HCT116 (cell line): ENCODE data around the gene HOXC4. TPM values are rescaled to one million over a fixed set of nuclear protein-coding genes. Genes with fewer than 3 reads are reported as not detected.

Source experiments
- ATAC-seq: fragments of 200-7000 bp; cut with Tn5 transposase; 2 replicates; pipeline ENCODE4 v1.9.1; 2020; ENCODE audit warnings: mild to moderate bottlenecking, moderate library complexity
- BruUV-seq: library from RNA; stranded (reverse); fragments of 400-500 nt; replicated peaks from 2 replicates; lab custom pipeline; 2021; lab: Mats Ljungman, UMichigan
- CTCF ChIA-PET: fragments of 300-600 bp; sonication (Branson Sonifier 250); formaldehyde crosslinking; loops from one replicate; lab custom pipeline; 2021; ENCODE audit warnings: antibody characterized with exemption; lab: Charles Lee
- POLR2A ChIA-PET: fragments of 300-600, 350-600 bp; sonication (Branson Sonifier 250); formaldehyde crosslinking; loops from one replicate; lab custom pipeline; 2021; ENCODE audit warnings: antibody characterized with exemption; lab: Charles Lee
- RAD21 ChIA-PET, 2 experiments: fragments of 300-600 bp; sonication (Branson Sonifier 250); formaldehyde crosslinking; loops; one replicate each; lab custom pipeline; 2023; ENCODE audit warnings: low total read pairs in 2 of 2; ENCODE audit not compliant: uncharacterized antibody in 2 of 2, unreplicated experiment in 2 of 2, low non-redundant PET in 1 of 2; lab: Charles Lee
- DNase-seq: peaks from one replicate; pipeline ENCODE4 v3.0.0-alpha.2; 2010; ENCODE audit warnings: low read depth, low spot score
- H2AFZ ChIP-seq: fragments of 200-600 bp; shearing (Covaris generic), sonication (generic); 2 replicates; pipeline ENCODE4 v1.6.1; 2017; ENCODE audit warnings: low read depth, mixed run types, mixed read lengths, antibody characterized with exemption, low read length; ENCODE audit not compliant: poor library complexity, severe bottlenecking
- H3K27ac ChIP-seq: 2 replicates; pipeline ENCODE4 v1.5.1; 2012; ENCODE audit warnings: low read depth, low read length
- H3K27me3 ChIP-seq: fragments of 200-600 bp; sonication (generic); 2 replicates; pipeline ENCODE4 v1.6.1; 2016; ENCODE audit warnings: mixed run types, low read length, mixed read lengths; ENCODE audit not compliant: insufficient read depth
- H3K36me3 ChIP-seq, 2 experiments: fragments of 200-500 bp in 1 of 2; fragments of 200-600 bp in 1 of 2; sonication (Bioruptor generic) in 1 of 2; sonication (generic) in 1 of 2; 2 replicates each; pipeline versions ENCODE4 v1.5.1 to v1.6.1; 2014 to 2016; ENCODE audit warnings: low read length in 2 of 2, inconsistent platforms in 1 of 2, mixed read lengths in 1 of 2, mixed run types in 1 of 2; ENCODE audit not compliant: insufficient read depth in 2 of 2, control insufficient read depth in 1 of 2
- H3K4me1 ChIP-seq, 2 experiments: fragments of 200-600 bp in 1 of 2; sonication (generic) in 1 of 2; 2 replicates each; pipeline versions ENCODE4 v1.5.1 to v1.6.1; 2012 to 2017; ENCODE audit warnings: low read length in 2 of 2, inconsistent platforms in 1 of 2, mild to moderate bottlenecking in 1 of 2, mixed read lengths in 1 of 2, mixed run types in 1 of 2, moderate library complexity in 1 of 2; ENCODE audit not compliant: insufficient read depth in 2 of 2, control insufficient read depth in 1 of 2
- H3K4me2 ChIP-seq: fragments of 200-600 bp; sonication (generic); 2 replicates; pipeline ENCODE4 v1.6.1; 2017; ENCODE audit warnings: mixed run types, low read length, mixed read lengths
- H3K4me3 ChIP-seq, 2 experiments: fragments of 200-600 bp in 1 of 2; sonication (generic) in 1 of 2; replicated peaks in 1 of 2; 2 replicates each; pipeline ENCODE4 v1.5.1; 2011 to 2016; ENCODE audit warnings: low read length in 2 of 2, control low read depth in 1 of 2, low read depth in 1 of 2, mild to moderate bottlenecking in 1 of 2, mixed read lengths in 1 of 2, mixed run types in 1 of 2
- H3K79me2 ChIP-seq: fragments of 200-600 bp; sonication (generic); 2 replicates; pipeline ENCODE4 v1.6.1; 2017; ENCODE audit warnings: mild to moderate bottlenecking, mixed run types, low read length, moderate library complexity, mixed read lengths; ENCODE audit not compliant: insufficient read depth
- H3K9ac ChIP-seq: fragments of 200-600 bp; sonication (generic); 2 replicates; pipeline ENCODE4 v1.6.1; 2016; ENCODE audit warnings: low read length, mixed read lengths
- H3K9me2 ChIP-seq: fragments of 200-600 bp; sonication (generic), shearing (Covaris generic); 2 replicates; pipeline ENCODE4 v1.6.1; 2017; ENCODE audit warnings: mixed run types, mild to moderate bottlenecking, moderate library complexity; ENCODE audit not compliant: insufficient read depth
- H3K9me3 ChIP-seq, 2 experiments: fragments of 200-500 bp in 1 of 2; fragments of 200-600 bp in 1 of 2; sonication (Bioruptor generic) in 1 of 2; sonication (generic) in 1 of 2; 2 replicates each; pipeline ENCODE4 v1.6.1; 2014 to 2017; ENCODE audit warnings: low read length in 2 of 2, mixed read lengths in 2 of 2, inconsistent platforms in 1 of 2, low read depth in 1 of 2, mild to moderate bottlenecking in 1 of 2, mixed run types in 1 of 2, moderate library complexity in 1 of 2; ENCODE audit not compliant: control insufficient read depth in 1 of 2, insufficient read depth in 1 of 2
- H4K20me1 ChIP-seq: fragments of 200-600 bp; sonication (generic), shearing (Covaris generic); 2 replicates; pipeline ENCODE4 v1.6.1; 2017; ENCODE audit warnings: mixed run types, mild to moderate bottlenecking, moderate library complexity; ENCODE audit not compliant: insufficient read depth
- CTCF ChIP-seq, 3 experiments: fragments of 200-600 bp in 1 of 3; sonication (generic) in 1 of 3; IDR thresholded peaks in 2 of 3; conservative IDR thresholded peaks in 1 of 3; 2 replicates each; pipeline ENCODE4 v1.5.1; 2012 to 2017; ENCODE audit warnings: low read depth in 2 of 3, low read length in 2 of 3, antibody characterized with exemption in 1 of 3, borderline replicate concordance in 1 of 3, control low read depth in 1 of 3, mild to moderate bottlenecking in 1 of 3, mixed read lengths in 1 of 3, mixed run types in 1 of 3, moderate library complexity in 1 of 3; ENCODE audit not compliant: insufficient read depth in 1 of 3
- ELF1 ChIP-seq: IDR thresholded peaks from 2 replicates; pipeline ENCODE4 v1.6.1; 2012; ENCODE audit warnings: low read depth, borderline replicate concordance
- EZH2 ChIP-seq: fragments of 200-600 bp; sonication (generic); IDR thresholded peaks from 2 replicates; pipeline ENCODE4 v1.6.1; 2017; ENCODE audit warnings: antibody characterized with exemption, mixed run types
- EZH2phosphoT487 ChIP-seq: fragments of 200-600 bp; IDR thresholded peaks from 2 replicates; pipeline ENCODE4 v1.6.1; 2018; ENCODE audit warnings: antibody characterized with exemption, borderline replicate concordance
- FOSL1 ChIP-seq: IDR thresholded peaks from 2 replicates; pipeline ENCODE4 v1.6.1; 2012; ENCODE audit warnings: low read depth
- JUND ChIP-seq: IDR thresholded peaks from 2 replicates; pipeline ENCODE4 v1.6.1; 2012
- RAD21 ChIP-seq: IDR thresholded peaks from 2 replicates; pipeline ENCODE4 v1.6.1; 2012; ENCODE audit warnings: low read depth, mild to moderate bottlenecking
- REST ChIP-seq: IDR thresholded peaks from 2 replicates; pipeline ENCODE4 v1.6.1; 2012; ENCODE audit warnings: low read depth
- SIN3A ChIP-seq: IDR thresholded peaks from 2 replicates; pipeline ENCODE4 v1.6.1; 2012; ENCODE audit warnings: low read depth
- SP1 ChIP-seq: IDR thresholded peaks from 2 replicates; pipeline ENCODE4 v1.6.1; 2012; ENCODE audit warnings: low read depth
- TCF7L2 ChIP-seq: IDR thresholded peaks from 2 replicates; pipeline ENCODE4 v1.7.0; 2011; ENCODE audit warnings: borderline replicate concordance, inconsistent platforms; ENCODE audit not compliant: insufficient read depth, insufficient read length; ENCODE audit errors: extremely low read depth
- ZFX ChIP-seq: fragments of 450-650 bp; IDR thresholded peaks from 2 replicates; pipeline ENCODE4 v1.6.1; 2017
- ZNF274 ChIP-seq: fragments of 200-500 bp; sonication (Bioruptor generic); IDR thresholded peaks from 2 replicates; pipeline ENCODE4 v1.6.1; 2014; ENCODE audit warnings: mild to moderate bottlenecking, low read depth, low read length, inconsistent platforms
- intact Hi-C: fragments of 100-400 bp; cut with micrococcal nuclease; formaldehyde crosslinking; loops from 2 replicates; pipeline ENCODE4 v1.10.0; 2022
- total RNA-seq: library from RNA; stranded (reverse); gene quantifications from one replicate; pipeline ENCODE4 v1.2.1, GENCODE V29; 2021; ENCODE audit not compliant: unreplicated experiment
- TF ChIP-seq, protein P1 (sequence below): IDR thresholded peaks from 2 replicates; pipeline ENCODE4 v1.6.1; 2011; ENCODE audit warnings: mild to moderate bottlenecking, low read length, moderate library complexity; ENCODE audit not compliant: insufficient replicate concordance; ENCODE audit errors: extremely low read depth
- TF ChIP-seq, protein P2 (sequence below): IDR thresholded peaks from 2 replicates; pipeline ENCODE4 v1.6.1; 2012
- TF ChIP-seq, protein P3 (sequence below): IDR thresholded peaks from 2 replicates; pipeline ENCODE4 v1.6.1; 2012

HOXC4 gene
- total RNA-seq, 1 experiment from 2014 or later, result 1.5 TPM

GRCh38 chr12:54011665-54012532, 41.7 kb upstream of the HOXC4 start:
- Histone ChIP-seq H3K4me2 (no peak overlapping the region), H3K4me3 (no peak overlapping the region), H4K20me1 (no peaks in the 10 kb centered on the region), H3K79me2 (no peaks in the 10 kb centered on the region), H3K9ac (no peak overlapping the region), H2AFZ (no peak overlapping the region), H3K36me3 (no peaks in the 10 kb centered on the region), H3K9me2 (no peaks in the 10 kb centered on the region), H3K27me3 (no peaks in the 10 kb centered on the region), H3K4me1 (peaks cover 6 to 11% of the 10 kb centered on the region in 2 experiments), H3K9me3 (no peaks in the 10 kb centered on the region), H3K27ac (no peak overlapping the region)
- no peak for ATAC-seq
- POLR2A ChIA-PET, result no interaction called here
- RAD21 ChIA-PET, result no interaction called here
- DNase-seq, result no peak
- TF ChIP-seq SP1 (no peak), CTCF (IDR thresholded peaks at IDR 0.05 in 2 of 3, conservative IDR thresholded peaks at IDR 0.05 in 1 of 3; ENCODE audit: borderline replicate concordance in 1 of 3, insufficient read depth in 1 of 3, low read depth in 2 of 3, low read length in 2 of 3) (no peak), FOSL1 (no peak), REST (no peak), RAD21 (no peak), ZFX (no peak), ELF1 (no peak), EZH2 (no peak), SIN3A (no peak), TCF7L2 (no peak), EZH2phosphoT487 (no peak), JUND (no peak), ZNF274 (no peak)
- TF ChIP-seq, protein P1, sequence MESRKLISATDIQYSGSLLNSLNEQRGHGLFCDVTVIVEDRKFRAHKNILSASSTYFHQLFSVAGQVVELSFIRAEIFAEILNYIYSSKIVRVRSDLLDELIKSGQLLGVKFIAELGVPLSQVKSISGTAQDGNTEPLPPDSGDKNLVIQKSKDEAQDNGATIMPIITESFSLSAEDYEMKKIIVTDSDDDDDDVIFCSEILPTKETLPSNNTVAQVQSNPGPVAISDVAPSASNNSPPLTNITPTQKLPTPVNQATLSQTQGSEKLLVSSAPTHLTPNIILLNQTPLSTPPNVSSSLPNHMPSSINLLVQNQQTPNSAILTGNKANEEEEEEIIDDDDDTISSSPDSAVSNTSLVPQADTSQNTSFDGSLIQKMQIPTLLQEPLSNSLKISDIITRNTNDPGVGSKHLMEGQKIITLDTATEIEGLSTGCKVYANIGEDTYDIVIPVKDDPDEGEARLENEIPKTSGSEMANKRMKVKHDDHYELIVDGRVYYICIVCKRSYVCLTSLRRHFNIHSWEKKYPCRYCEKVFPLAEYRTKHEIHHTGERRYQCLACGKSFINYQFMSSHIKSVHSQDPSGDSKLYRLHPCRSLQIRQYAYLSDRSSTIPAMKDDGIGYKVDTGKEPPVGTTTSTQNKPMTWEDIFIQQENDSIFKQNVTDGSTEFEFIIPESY, result no peak
- TF ChIP-seq, protein P2, sequence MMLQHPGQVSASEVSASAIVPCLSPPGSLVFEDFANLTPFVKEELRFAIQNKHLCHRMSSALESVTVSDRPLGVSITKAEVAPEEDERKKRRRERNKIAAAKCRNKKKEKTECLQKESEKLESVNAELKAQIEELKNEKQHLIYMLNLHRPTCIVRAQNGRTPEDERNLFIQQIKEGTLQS, result no peak
- TF ChIP-seq, protein P3, sequence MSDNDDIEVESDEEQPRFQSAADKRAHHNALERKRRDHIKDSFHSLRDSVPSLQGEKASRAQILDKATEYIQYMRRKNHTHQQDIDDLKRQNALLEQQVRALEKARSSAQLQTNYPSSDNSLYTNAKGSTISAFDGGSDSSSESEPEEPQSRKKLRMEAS, result no peak
- intact Hi-C loops, result no loop called here
- no TSS peak for BruUV-seq
- CTCF ChIA-PET, result interaction anchor here (1.7 kb wide), 1 partner anchor 180 kb away, joined by 5 read pairs; no protein-coding TSS in a partner anchor
